Left lobe of liver (tissue), 2 donors: Measurements from ENCODE around the gene BET1. TPM values are rescaled to one million over a fixed set of nuclear protein-coding genes. Genes with fewer than 3 reads are reported as not detected.

Source experiments
- ATAC-seq: fragments of 200-7000 bp; cut with Tn5 transposase; one replicate; pipeline ENCODE4 v1.9.1; 2020; ENCODE audit warnings: mild to moderate bottlenecking, moderate library complexity
- DNase-seq: peaks from one replicate; pipeline ENCODE4 v3.0.0-alpha.2; 2020; ENCODE audit warnings: low spot score
- total RNA-seq: library from RNA; stranded (reverse); gene quantifications from one replicate; pipeline ENCODE4 v1.2.1, GENCODE V29; 2021
- donor health status: DM: no; HTN: no; CAD: no; lungs with moderate emphysema.
- donor health status: DM: no; HTN: yes; CAD: no.

The BET1 gene
- total RNA-seq, 1 donor from 2014 or later, result 17.1 TPM

- ATAC-seq (no peak), DNase-seq (no peak)
Observed at GRCh38 chr7:94015538-94015937, 11.4 kb upstream of the BET1 start.

GRCh38 chr7:94012746-94013145 is 8.6 kb upstream of the BET1 start:
- ATAC-seq (no peak), DNase-seq (no peak)

- DNase-seq, result no peak
- ATAC-seq, result no peak
Observed at GRCh38 chr7:94011714-94012353, 7.7 kb upstream of the BET1 start.

- no peak for ATAC-seq
Observed at GRCh38 chr7:94008537-94008936, 4.4 kb upstream of the BET1 start.

GRCh38 chr7:94005753-94006152 is 1.6 kb upstream of the BET1 start:
- no peak for ATAC-seq
- no peak for DNase-seq

More at GRCh38 chr7:94008537-94008936, 4.4 kb upstream of the BET1 start:
- DNase-seq, result no peak

- no peak for DNase-seq
- ATAC-seq, result peak; percentile 61
Observed at GRCh38 chr7:94003446-94004023, 620 bp downstream of the BET1 start.

GRCh38 chr7:94001396-94001795 is 2.8 kb downstream of the BET1 start:
- DNase-seq, result no peak
- ATAC-seq, result no peak

- DNase-seq (no peak), ATAC-seq (no peak)
Observed at GRCh38 chr7:93997868-93998267, 6.3 kb downstream of the BET1 start.

GRCh38 chr7:93992421-93993110 is 11.6 kb downstream of the BET1 start:
- DNase-seq, result no peak

GRCh38 chr7:93987297-93987696 is 16.9 kb downstream of the BET1 start:
- ATAC-seq (no peak), DNase-seq (no peak)

More at GRCh38 chr7:93992421-93993110, 11.6 kb downstream of the BET1 start:
- ATAC-seq, result no peak

GRCh38 chr7:93985101-93985500 is 19.1 kb downstream of the BET1 start:
- ATAC-seq, result no peak
- DNase-seq, result no peak

GRCh38 chr7:93984024-93984423 is 20.1 kb downstream of the BET1 start:
- no peak for ATAC-seq
- DNase-seq, result no peak

- DNase-seq (no peak), ATAC-seq (no peak)
Observed at GRCh38 chr7:93981480-93981874, 22.7 kb downstream of the BET1 start.

- ATAC-seq, result peak; percentile 46
Observed at GRCh38 chr7:93980744-93981479, 23.2 kb downstream of the BET1 start.

GRCh38 chr7:93977211-93977950 is 26.8 kb downstream of the BET1 start:
- DNase-seq, result no peak

More at GRCh38 chr7:93980744-93981479, 23.2 kb downstream of the BET1 start:
- no peak for DNase-seq

GRCh38 chr7:93973134-93973533 is 31.0 kb downstream of the BET1 start:
- ATAC-seq, result no peak
- DNase-seq, result no peak

More at GRCh38 chr7:93977211-93977950, 26.8 kb downstream of the BET1 start:
- ATAC-seq, result no peak

GRCh38 chr7:93972029-93972725 is 32.0 kb downstream of the BET1 start:
- no peak for DNase-seq
- no peak for ATAC-seq

- ATAC-seq, result no peak
- no peak for DNase-seq
Observed at GRCh38 chr7:93968911-93969620, 35.1 kb downstream of the BET1 start.

GRCh38 chr7:93964813-93965212 is 39.3 kb downstream of the BET1 start:
- DNase-seq (no peak), ATAC-seq (no peak)
